ENCODE measurements around the gene ACSL3.
"Not testable (repeated sequence)": the region's sequence is repeated elsewhere in the genome, so short reads cannot be mapped to it uniquely, and the experiment has no call there.

Gene ACSL3

GRCh38 chr2:222915092-222915957, 54.5 kb downstream of the ACSL3 start:
- Histone ChIP-seq H3K27me3 (no peaks in the 10 kb centered on the region), H3K4me3 (ENCODE audit: low read depth in 1 of 2, low read length in 1 of 2) (no peak overlapping the region), H3K9me3 (no peaks in the 10 kb centered on the region), H3K4me1 (ENCODE audit: control insufficient read depth in 1 of 2, insufficient read depth in 1 of 2, low read depth in 1 of 2, low read length in 1 of 2) (peaks cover 37 to 40% of the 10 kb centered on the region in 2 experiments), H3K27ac (no peak overlapping the region), H3K36me3 (peaks cover 29% of the 10 kb centered on the region)
- TF ChIP-seq, protein P1, sequence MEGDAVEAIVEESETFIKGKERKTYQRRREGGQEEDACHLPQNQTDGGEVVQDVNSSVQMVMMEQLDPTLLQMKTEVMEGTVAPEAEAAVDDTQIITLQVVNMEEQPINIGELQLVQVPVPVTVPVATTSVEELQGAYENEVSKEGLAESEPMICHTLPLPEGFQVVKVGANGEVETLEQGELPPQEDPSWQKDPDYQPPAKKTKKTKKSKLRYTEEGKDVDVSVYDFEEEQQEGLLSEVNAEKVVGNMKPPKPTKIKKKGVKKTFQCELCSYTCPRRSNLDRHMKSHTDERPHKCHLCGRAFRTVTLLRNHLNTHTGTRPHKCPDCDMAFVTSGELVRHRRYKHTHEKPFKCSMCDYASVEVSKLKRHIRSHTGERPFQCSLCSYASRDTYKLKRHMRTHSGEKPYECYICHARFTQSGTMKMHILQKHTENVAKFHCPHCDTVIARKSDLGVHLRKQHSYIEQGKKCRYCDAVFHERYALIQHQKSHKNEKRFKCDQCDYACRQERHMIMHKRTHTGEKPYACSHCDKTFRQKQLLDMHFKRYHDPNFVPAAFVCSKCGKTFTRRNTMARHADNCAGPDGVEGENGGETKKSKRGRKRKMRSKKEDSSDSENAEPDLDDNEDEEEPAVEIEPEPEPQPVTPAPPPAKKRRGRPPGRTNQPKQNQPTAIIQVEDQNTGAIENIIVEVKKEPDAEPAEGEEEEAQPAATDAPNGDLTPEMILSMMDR (IDR thresholded peaks at IDR 0.05): no peak

DNA sequence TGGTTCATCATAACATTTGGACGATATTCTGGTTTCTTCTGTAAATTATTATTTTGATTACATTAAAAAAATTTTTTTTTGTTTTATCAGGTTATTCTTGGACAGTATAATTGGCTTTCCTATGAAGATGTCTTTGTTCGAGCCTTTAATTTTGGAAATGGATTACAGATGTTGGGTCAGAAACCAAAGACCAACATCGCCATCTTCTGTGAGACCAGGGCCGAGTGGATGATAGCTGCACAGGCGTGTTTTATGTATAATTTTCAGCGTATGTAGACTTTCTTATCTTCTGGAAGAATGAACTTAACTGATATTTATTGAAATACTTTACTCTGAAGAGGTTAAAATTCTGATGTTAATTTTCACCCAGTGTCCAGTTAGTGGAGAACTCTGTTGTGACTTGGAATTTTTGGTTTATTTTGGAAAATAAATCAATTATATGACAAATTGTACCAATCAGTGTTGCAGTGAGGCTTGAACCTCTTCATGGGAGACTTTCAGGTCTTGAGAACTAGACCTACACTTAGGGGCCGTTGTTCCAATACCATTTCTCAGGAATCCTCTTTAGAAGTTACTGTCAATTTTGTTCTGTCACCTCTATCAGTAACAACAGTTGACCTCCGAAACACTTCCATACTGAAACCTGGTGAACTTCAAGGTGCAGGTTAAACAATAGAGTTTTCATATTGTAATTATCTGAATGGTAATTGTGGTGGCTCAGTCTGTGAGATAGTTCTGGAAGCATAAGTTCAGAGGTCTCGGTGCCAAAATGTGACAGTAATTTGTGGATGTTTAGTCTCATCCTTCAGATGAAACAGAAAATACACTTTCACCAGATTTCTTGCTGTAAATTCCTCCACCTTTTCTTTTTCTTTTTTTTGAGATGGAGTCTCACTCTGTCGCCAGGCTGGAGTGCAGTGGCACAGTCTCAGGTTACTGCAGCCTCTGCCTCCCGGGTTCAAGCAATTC, 55.7 kb downstream of the ACSL3 start:
- Histone ChIP-seq H3K4me3 (ENCODE audit: low read depth in 1 of 2, low read length in 1 of 2) (no peak overlapping the region), H3K36me3 (peaks cover 41% of the 10 kb centered on the region), H3K27me3 (no peaks in the 10 kb centered on the region), H3K4me1 (ENCODE audit: control insufficient read depth in 1 of 2, insufficient read depth in 1 of 2, low read depth in 1 of 2, low read length in 1 of 2) (peaks cover 31 to 35% of the 10 kb centered on the region in 2 experiments), H3K27ac (no peak overlapping the region), H3K9me3 (no peaks in the 10 kb centered on the region)
- TF ChIP-seq, protein P1 (IDR thresholded peaks at IDR 0.05): no peak

GRCh38 chr2:222917212-222917611, 56.4 kb downstream of the ACSL3 start:
- H3K27me3 ChIP-seq; H3K4me3 ChIP-seq (ENCODE audit: low read depth in 1 of 2, low read length in 1 of 2); H3K27ac ChIP-seq; H3K9me3 ChIP-seq: not testable (repeated sequence)
- Histone ChIP-seq H3K36me3 (peaks cover 47% of the 10 kb centered on the region), H3K4me1 (ENCODE audit: control insufficient read depth in 1 of 2, insufficient read depth in 1 of 2, low read depth in 1 of 2, low read length in 1 of 2) (peaks cover 24 to 28% of the 10 kb centered on the region in 2 experiments)

DNA sequence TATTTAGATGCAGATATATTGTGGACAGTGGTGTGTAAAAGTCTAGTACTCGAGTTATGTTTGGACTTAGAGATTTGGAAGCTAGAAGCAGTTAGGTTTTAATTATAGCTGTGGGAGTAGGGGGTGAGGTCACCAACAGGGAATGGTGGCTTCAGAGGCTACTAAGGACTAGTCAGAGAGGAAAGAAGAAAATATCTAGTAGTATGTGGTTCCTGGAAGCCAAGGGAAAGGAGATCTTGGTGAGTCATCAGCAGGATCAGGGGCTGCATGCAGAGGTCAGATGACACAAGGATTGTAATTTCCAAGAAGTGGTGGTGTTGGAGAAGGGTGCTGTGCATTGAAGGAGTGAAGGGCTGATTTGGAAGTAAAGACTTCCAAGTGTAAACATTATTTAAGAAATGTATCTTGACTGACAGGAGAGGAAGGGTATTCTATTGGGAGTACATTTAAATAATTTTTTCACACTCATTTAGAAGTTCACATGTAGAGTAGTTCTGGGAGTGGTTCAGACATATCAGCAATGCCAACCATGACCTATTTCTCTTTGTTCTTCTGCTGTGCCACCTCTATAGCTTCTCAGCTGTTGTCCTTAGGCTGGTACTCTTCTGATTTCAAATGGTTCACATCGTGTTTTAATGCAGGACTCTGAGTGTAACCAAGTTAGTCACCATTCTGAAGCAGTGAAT, 59.1 kb downstream of the ACSL3 start:
- TF ChIP-seq, protein P1 (IDR thresholded peaks at IDR 0.05): no peak
- no peak overlapping the region for H3K4me3 ChIP-seq (ENCODE audit: low read depth in 1 of 2, low read length in 1 of 2)
- no peaks in the 10 kb centered on the region for H3K27me3 ChIP-seq
- H3K27ac ChIP-seq: no peak overlapping the region
- H3K36me3 ChIP-seq: peaks cover 73% of the 10 kb centered on the region
- no peaks in the 10 kb centered on the region for H3K9me3 ChIP-seq
- peaks cover 0 to under 1% of the 10 kb centered on the region in 2 experiments for H3K4me1 ChIP-seq (ENCODE audit: control insufficient read depth in 1 of 2, insufficient read depth in 1 of 2, low read depth in 1 of 2, low read length in 1 of 2)

GRCh38 chr2:222920657-222921186, 59.9 kb downstream of the ACSL3 start:
- peaks cover 79% of the 10 kb centered on the region for H3K36me3 ChIP-seq
- no peak overlapping the region for H3K4me3 ChIP-seq (ENCODE audit: low read depth in 1 of 2, low read length in 1 of 2)
- H3K4me1 ChIP-seq (ENCODE audit: control insufficient read depth in 1 of 2, insufficient read depth in 1 of 2, low read depth in 1 of 2, low read length in 1 of 2): no peaks in the 10 kb centered on the region
- H3K9me3 ChIP-seq: no peaks in the 10 kb centered on the region
- no peaks in the 10 kb centered on the region for H3K27me3 ChIP-seq
- H3K27ac ChIP-seq: no peak overlapping the region
- TF ChIP-seq, protein P1 (IDR thresholded peaks at IDR 0.05): no peak

Measured in neutrophil (primary cell).